NCI-H146 treated with DMSO at 0.1 percent for 48 hours (cell line): ENCODE data around the gene HNRNPUL1.
"Not testable (repeated sequence)": the region's sequence is repeated elsewhere in the genome, so short reads cannot be mapped to it uniquely, and the experiment has no call there.

ENCODE experiments used
- DNase-seq: peaks from one replicate; lab custom pipeline; 2025; ENCODE audit not compliant: unreplicated experiment; lab: John Stamatoyannopoulos, UW

HNRNPUL1 gene

DNA sequence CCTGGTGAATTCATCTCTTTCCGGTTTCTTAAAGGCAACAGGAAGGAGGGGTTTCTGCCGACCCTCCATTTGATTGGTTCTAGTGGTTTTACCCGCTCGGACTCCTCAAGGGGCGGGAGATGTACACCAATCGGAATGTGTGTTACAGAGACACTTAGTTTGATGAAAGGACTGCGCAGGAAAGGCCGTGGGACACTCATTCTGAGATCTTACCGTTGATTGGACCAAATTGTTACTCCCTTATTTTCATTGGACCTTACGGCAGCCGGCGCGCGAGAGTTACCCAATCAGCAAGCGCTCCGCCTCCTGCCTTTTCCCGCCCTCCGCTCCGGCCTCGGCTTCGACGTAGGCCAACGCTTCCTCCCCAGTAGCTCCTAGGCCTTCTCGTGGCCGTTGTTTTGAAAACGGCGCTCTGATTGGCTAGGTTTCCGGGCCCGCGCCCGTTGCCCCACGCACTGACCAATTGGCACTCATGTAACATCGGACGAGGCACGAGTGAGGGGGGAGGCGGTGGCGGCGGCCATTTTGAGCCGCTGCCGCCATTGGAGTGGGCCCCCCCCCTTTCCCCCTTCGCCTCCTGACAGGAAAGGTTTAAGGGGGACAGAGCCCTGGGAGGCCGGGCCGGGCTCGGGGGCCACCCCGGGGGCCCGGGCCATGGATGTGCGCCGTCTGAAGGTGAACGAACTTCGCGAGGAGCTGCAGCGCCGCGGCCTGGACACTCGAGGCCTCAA lies at the start of gene HNRNPUL1:
Gene HNRNPUL1 (plus strand): TSS at position 523 of the 731 bp plus-strand sequence. CDS start 132 bp downstream, at position 655.
- DNase-seq = peak; percentile 100

- DNase-seq = no peak
Measured at GRCh38 chr19:41217741-41218140, 46.4 kb upstream of the HNRNPUL1 start.

- DNase-seq = no peak
Measured at GRCh38 chr19:41218249-41218614, 45.9 kb upstream of the HNRNPUL1 start.

- DNase-seq = no peak
Measured at GRCh38 chr19:41218615-41219507, 45.3 kb upstream of the HNRNPUL1 start, which contains the start of gene AXL. AXL (plus strand) TSS chr19:41219223; CDS start chr19:41219393, 170 bp downstream.

- DNase-seq = no peak
Measured at GRCh38 chr19:41219924-41220567, 44.1 kb upstream of the HNRNPUL1 start.

DNA sequence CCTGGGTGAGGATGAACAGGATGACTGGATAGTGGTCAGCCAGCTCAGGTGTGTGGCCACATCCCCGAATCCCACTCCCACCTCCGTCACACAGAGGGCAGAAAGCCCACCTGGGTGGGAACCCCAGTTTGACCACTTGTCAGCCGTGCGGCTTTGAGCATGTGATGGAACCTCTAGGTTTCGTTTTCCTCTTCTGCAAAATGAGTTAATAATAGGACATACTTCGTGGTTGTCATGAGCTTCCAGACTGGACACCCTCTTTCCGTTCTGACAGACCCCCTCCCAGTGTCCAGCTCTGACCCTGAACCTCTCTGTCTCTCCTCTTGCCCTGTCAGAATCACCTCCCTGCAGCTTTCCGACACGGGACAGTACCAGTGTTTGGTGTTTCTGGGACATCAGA lies 43.4 kb upstream of the HNRNPUL1 start:
- DNase-seq = no peak

DNA sequence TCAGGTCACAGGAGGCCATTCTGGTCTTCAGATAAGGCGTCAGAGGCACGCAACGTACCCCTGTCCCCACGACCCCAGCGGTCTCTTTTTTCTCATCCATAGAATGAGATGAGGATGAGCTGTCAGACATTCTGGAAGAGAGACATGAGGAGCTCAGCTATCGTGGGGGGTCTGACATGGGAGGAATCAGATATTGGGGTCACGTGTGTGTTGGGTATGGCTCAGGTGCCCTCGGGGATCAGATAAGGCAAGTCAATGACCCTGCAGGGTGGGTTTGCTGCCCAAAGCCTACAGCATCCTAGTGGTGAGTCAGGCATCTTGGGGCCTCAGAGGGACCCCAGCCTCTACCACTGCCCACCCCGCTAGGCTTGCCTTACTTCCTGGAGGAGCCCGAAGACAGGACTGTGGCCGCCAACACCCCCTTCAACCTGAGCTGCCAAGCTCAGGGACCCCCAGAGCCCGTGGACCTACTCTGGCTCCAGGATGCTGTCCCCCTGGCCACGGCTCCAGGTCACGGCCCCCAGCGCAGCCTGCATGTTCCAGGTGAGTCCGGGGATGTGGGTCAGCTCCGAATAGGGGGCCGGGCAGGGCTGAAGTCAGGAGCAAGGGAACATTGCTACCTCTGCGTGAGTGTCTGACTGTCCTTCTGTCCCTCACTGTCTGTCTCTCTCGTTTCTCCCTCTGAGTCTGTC lies 42.5 kb upstream of the HNRNPUL1 start:
- DNase-seq = no peak

- DNase-seq = no peak
Measured at GRCh38 chr19:41222240-41222639, 41.9 kb upstream of the HNRNPUL1 start.

GRCh38 chr19:41223431-41224234 lies 40.5 kb upstream of the HNRNPUL1 start:
- DNase-seq = no peak

DNA sequence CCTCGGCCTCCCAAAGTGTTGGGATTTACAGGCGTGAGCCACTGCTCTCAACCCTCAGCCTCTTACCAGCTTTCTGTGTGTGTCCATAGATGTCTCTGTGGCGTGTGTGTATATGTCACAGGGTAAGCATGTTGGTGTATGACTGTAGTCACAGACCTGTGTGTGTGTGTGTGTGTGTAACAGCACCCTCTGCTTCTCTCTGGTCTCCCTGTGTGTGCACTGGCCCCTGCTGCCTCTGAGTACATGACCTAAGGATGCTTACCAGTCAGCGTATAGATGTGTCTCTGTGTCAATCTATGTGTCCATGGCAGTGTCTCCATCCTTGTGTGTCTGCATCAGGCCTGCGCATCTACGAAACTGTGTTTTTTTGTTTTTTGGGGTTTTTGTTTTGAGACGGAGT lies 39.5 kb upstream of the HNRNPUL1 start:
- DNase-seq = no peak

GRCh38 chr19:41225238-41226052 lies 38.7 kb upstream of the HNRNPUL1 start:
- DNase-seq = no peak

DNA sequence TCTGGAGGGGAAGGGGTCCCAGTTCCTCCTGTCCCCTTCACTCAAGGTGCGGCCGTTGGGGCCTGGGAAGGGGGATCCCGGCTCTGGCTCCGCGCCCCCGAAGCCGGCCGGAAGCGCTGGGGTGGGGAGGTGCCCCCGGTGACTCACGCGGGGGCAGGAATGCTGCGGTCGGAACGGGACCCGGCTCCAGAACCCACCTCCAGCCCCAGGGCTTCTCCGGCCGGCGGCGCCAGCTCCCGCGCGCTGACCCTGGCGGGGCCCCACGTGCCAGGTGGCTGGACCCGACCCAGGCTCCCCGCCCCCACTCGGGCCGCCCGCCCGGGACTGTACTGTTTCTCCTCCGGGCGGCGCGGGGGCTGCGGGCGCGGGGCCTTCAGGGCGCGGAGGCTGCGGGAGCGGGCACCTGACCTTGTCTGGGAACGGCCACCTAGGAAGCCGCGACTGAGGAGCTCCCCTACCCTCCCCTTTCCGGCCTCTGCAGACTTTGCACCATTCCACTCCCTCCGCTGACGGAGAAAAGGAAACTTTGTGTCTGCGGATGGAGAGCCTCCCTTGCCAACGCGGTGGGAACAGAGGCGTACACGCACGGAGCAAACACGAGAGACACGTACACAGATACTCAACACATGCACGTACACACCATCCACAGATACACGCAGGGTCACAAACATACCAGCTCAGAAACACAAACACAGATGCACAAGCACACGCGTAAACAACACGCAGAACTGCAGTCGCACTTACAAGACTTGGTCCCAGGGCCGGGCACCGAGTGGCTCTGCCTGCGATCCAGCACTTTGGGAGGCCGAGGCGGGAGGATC lies 37.9 kb upstream of the HNRNPUL1 start:
- DNase-seq = no peak

GRCh38 chr19:41226874-41227390 lies 37.2 kb upstream of the HNRNPUL1 start:
- DNase-seq = no peak

GRCh38 chr19:41228486-41228885 lies 35.7 kb upstream of the HNRNPUL1 start:
- no peak for DNase-seq

GRCh38 chr19:41229338-41229737 lies 34.8 kb upstream of the HNRNPUL1 start:
- not testable (repeated sequence) for DNase-seq

GRCh38 chr19:41230067-41230857 lies 33.9 kb upstream of the HNRNPUL1 start:
- DNase-seq = no peak

DNA sequence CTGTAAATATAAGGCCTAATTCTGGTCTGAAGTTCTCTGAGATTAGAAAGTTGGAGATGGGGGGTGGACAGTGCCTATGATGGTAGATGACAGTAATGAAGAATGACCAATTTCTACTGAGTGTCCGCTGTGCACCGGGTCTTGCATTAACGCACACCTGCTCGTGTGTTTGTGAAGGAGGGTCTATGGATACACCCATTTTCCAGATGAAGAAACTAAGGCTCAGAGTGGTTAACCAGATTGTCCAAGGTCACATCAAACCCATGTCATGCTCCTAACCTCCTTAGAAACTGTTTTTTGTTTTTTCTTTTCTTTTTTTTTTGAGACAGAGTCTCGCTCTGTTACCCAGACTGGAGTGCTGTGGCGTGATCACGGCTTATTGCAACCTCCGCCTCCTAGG lies 31.5 kb upstream of the HNRNPUL1 start:
- no peak for DNase-seq
